K562 (cell line): ENCODE results near the gene CCDC137. TPM values are rescaled to one million over a fixed set of nuclear protein-coding genes. Genes with fewer than 3 reads are reported as not detected.
A peak's percentile ranks its signal among the peaks of the same experiment; 100 is the strongest.

Source experiments
- CBFA2T3 ChIP-seq: fragments of 450-650 bp; IDR thresholded peaks from 2 replicates; pipeline ENCODE4 v1.6.1; 2017
- CHCHD3 ChIP-seq: fragments of 250-450 bp; sonication (Bioruptor Pico); IDR thresholded peaks from 2 replicates; pipeline ENCODE4 v2.1.2; 2022; ENCODE audit warnings: mild to moderate bottlenecking
- HMGN3 ChIP-seq: IDR thresholded peaks from 2 replicates; pipeline ENCODE4 v1.6.1; 2011; ENCODE audit warnings: borderline replicate concordance, low read depth, mild to moderate bottlenecking, mixed read lengths, low read length; ENCODE audit not compliant: insufficient read length; ENCODE audit errors: extremely low read depth
- HNRNPL ChIP-seq: fragments of 200-400 bp; formaldehyde crosslinking; IDR thresholded peaks from 2 replicates; pipeline ENCODE4 v1.6.1; 2017; ENCODE audit warnings: low read depth, mild to moderate bottlenecking, low read length
- JUN ChIP-seq, 2 experiments: sonication (generic) in 1 of 2; formaldehyde crosslinking in 1 of 2; IDR thresholded peaks; 2 replicates each; pipeline versions ENCODE4 v1.6.1 to v1.8.0; 2012 to 2022; ENCODE audit warnings: borderline replicate concordance in 2 of 2, mild to moderate bottlenecking in 2 of 2, improper control_type of control experiment in 1 of 2, low read depth in 1 of 2, low read length in 1 of 2, missing genetic modification reagents in 1 of 2
- LCOR ChIP-seq: sonication (generic); formaldehyde crosslinking; IDR thresholded peaks from 2 replicates; pipeline ENCODE4 v1.8.0; 2022; ENCODE audit warnings: mild to moderate bottlenecking, missing genetic modification reagents
- MCM2 ChIP-seq: fragments of 450-650 bp; IDR thresholded peaks from 2 replicates; pipeline ENCODE4 v1.6.1; 2017; ENCODE audit warnings: low read depth, mild to moderate bottlenecking
- MCM7 ChIP-seq, 2 experiments: fragments of 450-650 bp; IDR thresholded peaks; 2 replicates each; pipeline ENCODE4 v1.6.1; 2016 to 2018
- OTX1 ChIP-seq: fragments of 450-650 bp; formaldehyde crosslinking; IDR thresholded peaks from 2 replicates; pipeline ENCODE4 v1.4.0; 2022; ENCODE audit warnings: mild to moderate bottlenecking
- PHB ChIP-seq: fragments of 250-450 bp; sonication (Bioruptor Pico); IDR thresholded peaks from 2 replicates; pipeline ENCODE4 v1.5.0; 2021
- POU5F1 ChIP-seq: fragments of 150-350 bp; IDR thresholded peaks from 2 replicates; pipeline ENCODE4 v1.6.1; 2014; ENCODE audit warnings: borderline replicate concordance, low read length, low read depth, mild to moderate bottlenecking; ENCODE audit not compliant: partially characterized antibody
- RAD21 ChIP-seq, 2 experiments: fragments of 250-450 bp in 1 of 2; fragments of 450-650 bp in 1 of 2; sonication (Bioruptor Pico) in 1 of 2; formaldehyde crosslinking in 1 of 2; IDR thresholded peaks in 1 of 2; conservative IDR thresholded peaks in 1 of 2; 2 replicates each; pipeline versions ENCODE4 v1.4.0 to v1.8.0; 2020 to 2022; ENCODE audit warnings: mild to moderate bottlenecking in 2 of 2, moderate library complexity in 1 of 2
- SMAD4 ChIP-seq: fragments of 250-450 bp; sonication (Bioruptor Pico); conservative IDR thresholded peaks from 2 replicates; pipeline ENCODE4 v1.8.0; 2021; ENCODE audit warnings: inconsistent platforms, mild to moderate bottlenecking, moderate library complexity
- ZKSCAN8 ChIP-seq: fragments of 200-800 bp; sonication (Bioruptor generic); IDR thresholded peaks from 2 replicates; pipeline ENCODE4 v1.6.1; 2016; ENCODE audit warnings: missing genetic modification characterization, missing compliant biosample characterization
- ZNF282 ChIP-seq: sonication (generic); formaldehyde crosslinking; IDR thresholded peaks from 2 replicates; pipeline ENCODE4 v1.8.1; 2023; ENCODE audit warnings: missing genetic modification reagents
- ZNF316 ChIP-seq: fragments of 450-650 bp; IDR thresholded peaks from 2 replicates; pipeline ENCODE4 v1.6.1; 2016
- ZNF324 ChIP-seq: fragments of 250-450 bp; sonication (Bioruptor Pico); IDR thresholded peaks from 2 replicates; pipeline ENCODE4 v1.4.0; 2020; ENCODE audit warnings: mild to moderate bottlenecking
- ZNF347 ChIP-seq: fragments of 450-650 bp; formaldehyde crosslinking; IDR thresholded peaks from 2 replicates; pipeline ENCODE4 v1.4.0; 2020; ENCODE audit warnings: low read depth, mild to moderate bottlenecking, moderate library complexity
- ZNF561 ChIP-seq: fragments of 450-650 bp; formaldehyde crosslinking; conservative IDR thresholded peaks from 2 replicates; pipeline ENCODE4 v1.4.0; 2020; ENCODE audit warnings: mild to moderate bottlenecking, moderate library complexity
- ZNF668 ChIP-seq: fragments of 250-450 bp; sonication (Bioruptor Pico); IDR thresholded peaks from 2 replicates; pipeline ENCODE4 v1.8.0; 2022; ENCODE audit warnings: mild to moderate bottlenecking, inconsistent platforms
- polyA plus RNA-seq, 8 experiments: library from polyadenylated mRNA; depleted of rRNA in 4 of 8; stranded (reverse) in 5 of 8; unstranded in 3 of 8; fragments of >200 nt; fragmentation: Nextera tagmentation in 2 of 8; fragmentation: Illumina TruSeq in 1 of 8; extraction: Ambion mirVana in 2 of 8; extraction: Trizol in 1 of 8; gene quantifications; 2 replicates each; pipeline versions ENCODE4 v1.2.1 to v1.2.3, GENCODE V29; 2011 to 2014; ENCODE audit warnings: inconsistent platforms in 1 of 8, missing spikeins in 1 of 8
- total RNA-seq, 7 experiments: library from RNA; depleted of rRNA in 6 of 7; stranded (reverse); fragments of >200 nt in 6 of 7; fragmentation: Illumina TruSeq in 2 of 7; extraction: Trizol in 2 of 7; gene quantifications; 2 replicates each; pipeline versions ENCODE4 v1.2.1 to v1.2.3, GENCODE V29; 2011 to 2021; ENCODE audit warnings: low replicate concordance in 1 of 7
- TF ChIP-seq, protein P1 (sequence below): fragments of 250-450 bp; sonication (Bioruptor Pico); IDR thresholded peaks from 2 replicates; pipeline ENCODE4 v1.5.0; 2022; ENCODE audit warnings: mild to moderate bottlenecking
- TF ChIP-seq, protein P2 (sequence below): fragments of 150-350 bp; IDR thresholded peaks from 2 replicates; pipeline ENCODE4 v1.6.1; 2014; ENCODE audit warnings: low read depth, mild to moderate bottlenecking, low read length, borderline replicate concordance
- TF ChIP-seq, protein P3 (sequence below): fragments of 450-650 bp; formaldehyde crosslinking; IDR thresholded peaks from 2 replicates; pipeline ENCODE4 v1.4.0; 2020; ENCODE audit warnings: mild to moderate bottlenecking, moderate library complexity

Gene CCDC137
- total and polyA plus RNA-seq, 9 of the 15 experiments (the other 6 are each of a cell fraction or from before 2014, with no cell fraction given): 2.3 to 68.1 (median 38.3) TPM

DNA sequence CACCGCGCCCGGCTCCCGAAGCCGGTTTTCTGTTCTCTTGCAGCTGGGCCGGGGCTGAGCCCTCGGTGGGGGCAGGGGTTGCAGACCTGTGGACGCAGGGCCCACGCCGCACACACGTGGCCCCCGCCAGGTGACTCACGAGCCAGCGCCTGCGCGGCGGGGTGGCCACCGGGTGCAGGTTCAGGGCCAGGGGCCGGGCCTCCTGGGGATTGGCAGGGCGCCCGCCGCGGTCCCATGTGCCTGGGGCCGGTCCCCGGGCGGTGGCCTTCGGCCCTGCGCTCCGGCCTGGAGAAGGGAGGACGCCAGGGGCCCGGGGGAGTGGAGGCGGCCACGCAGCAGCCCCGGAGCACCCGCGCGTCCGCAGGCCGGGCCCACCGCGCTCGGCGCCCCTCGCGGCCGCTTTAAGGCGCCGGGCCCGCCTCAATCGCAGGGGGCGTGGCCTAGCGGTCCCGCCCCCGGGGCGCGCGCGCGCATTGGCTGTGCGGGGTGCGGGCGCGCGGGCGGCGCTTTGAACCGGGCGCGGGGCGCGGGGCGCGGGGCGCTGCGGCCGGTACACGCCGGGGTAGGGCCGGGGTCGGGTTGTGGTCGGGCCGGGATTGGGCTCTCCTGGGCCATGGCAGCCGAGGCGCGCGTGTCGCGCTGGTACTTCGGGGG lies 45.4 kb downstream of the CCDC137 start, which contains the start of gene SLC25A10 (continued):
- TF ChIP-seq ZNF282 (CRISPR knock-in tag) (peak; percentile 47; the same call in 1 of the 2 replicates), JUN (IDR thresholded peaks at IDR 0.05; ENCODE audit: borderline replicate concordance, low read depth, low read length) (peak; percentile 67), JUN (CRISPR knock-in tag; IDR thresholded peaks at IDR 0.05; ENCODE audit: borderline replicate concordance) (0 out of 2 replicates have a peak, but pooled peaks have one; percentile 63), HNRNPL (peak; percentile 56; the same call in 1 of the 2 replicates), RAD21 (CRISPR knock-in tag; conservative IDR thresholded peaks at IDR 0.05 in 1 of 2, IDR thresholded peaks at IDR 0.05 in 1 of 2) (no peak), SMAD4 (CRISPR knock-in tag) (no peak), CBFA2T3 (peak; percentile 34), MCM2 (no peak), LCOR (no peak), CHCHD3 (no peak), PHB (CRISPR knock-in tag) (no peak), ZNF316 (no peak), ZNF347 (CRISPR knock-in tag) (no peak), ZNF561 (CRISPR knock-in tag) (no peak), HMGN3 (peak; percentile 89), ZKSCAN8 (no peak), MCM7 (IDR thresholded peaks at IDR 0.05) (no peak), OTX1 (no peak), ZNF324 (CRISPR knock-in tag) (no peak), POU5F1 (no peak), ZNF668 (CRISPR knock-in tag) (no peak)
- TF ChIP-seq, protein P1, sequence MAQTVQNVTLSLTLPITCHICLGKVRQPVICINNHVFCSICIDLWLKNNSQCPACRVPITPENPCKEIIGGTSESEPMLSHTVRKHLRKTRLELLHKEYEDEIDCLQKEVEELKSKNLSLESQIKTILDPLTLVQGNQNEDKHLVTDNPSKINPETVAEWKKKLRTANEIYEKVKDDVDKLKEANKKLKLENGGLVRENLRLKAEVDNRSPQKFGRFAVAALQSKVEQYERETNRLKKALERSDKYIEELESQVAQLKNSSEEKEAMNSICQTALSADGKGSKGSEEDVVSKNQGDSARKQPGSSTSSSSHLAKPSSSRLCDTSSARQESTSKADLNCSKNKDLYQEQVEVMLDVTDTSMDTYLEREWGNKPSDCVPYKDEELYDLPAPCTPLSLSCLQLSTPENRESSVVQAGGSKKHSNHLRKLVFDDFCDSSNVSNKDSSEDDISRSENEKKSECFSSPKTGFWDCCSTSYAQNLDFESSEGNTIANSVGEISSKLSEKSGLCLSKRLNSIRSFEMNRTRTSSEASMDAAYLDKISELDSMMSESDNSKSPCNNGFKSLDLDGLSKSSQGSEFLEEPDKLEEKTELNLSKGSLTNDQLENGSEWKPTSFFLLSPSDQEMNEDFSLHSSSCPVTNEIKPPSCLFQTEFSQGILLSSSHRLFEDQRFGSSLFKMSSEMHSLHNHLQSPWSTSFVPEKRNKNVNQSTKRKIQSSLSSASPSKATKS (CRISPR knock-in tag): no peak
- TF ChIP-seq, protein P2, sequence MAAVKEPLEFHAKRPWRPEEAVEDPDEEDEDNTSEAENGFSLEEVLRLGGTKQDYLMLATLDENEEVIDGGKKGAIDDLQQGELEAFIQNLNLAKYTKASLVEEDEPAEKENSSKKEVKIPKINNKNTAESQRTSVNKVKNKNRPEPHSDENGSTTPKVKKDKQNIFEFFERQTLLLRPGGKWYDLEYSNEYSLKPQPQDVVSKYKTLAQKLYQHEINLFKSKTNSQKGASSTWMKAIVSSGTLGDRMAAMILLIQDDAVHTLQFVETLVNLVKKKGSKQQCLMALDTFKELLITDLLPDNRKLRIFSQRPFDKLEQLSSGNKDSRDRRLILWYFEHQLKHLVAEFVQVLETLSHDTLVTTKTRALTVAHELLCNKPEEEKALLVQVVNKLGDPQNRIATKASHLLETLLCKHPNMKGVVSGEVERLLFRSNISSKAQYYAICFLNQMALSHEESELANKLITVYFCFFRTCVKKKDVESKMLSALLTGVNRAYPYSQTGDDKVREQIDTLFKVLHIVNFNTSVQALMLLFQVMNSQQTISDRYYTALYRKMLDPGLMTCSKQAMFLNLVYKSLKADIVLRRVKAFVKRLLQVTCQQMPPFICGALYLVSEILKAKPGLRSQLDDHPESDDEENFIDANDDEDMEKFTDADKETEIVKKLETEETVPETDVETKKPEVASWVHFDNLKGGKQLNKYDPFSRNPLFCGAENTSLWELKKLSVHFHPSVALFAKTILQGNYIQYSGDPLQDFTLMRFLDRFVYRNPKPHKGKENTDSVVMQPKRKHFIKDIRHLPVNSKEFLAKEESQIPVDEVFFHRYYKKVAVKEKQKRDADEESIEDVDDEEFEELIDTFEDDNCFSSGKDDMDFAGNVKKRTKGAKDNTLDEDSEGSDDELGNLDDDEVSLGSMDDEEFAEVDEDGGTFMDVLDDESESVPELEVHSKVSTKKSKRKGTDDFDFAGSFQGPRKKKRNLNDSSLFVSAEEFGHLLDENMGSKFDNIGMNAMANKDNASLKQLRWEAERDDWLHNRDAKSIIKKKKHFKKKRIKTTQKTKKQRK: no peak
- TF ChIP-seq, protein P3, sequence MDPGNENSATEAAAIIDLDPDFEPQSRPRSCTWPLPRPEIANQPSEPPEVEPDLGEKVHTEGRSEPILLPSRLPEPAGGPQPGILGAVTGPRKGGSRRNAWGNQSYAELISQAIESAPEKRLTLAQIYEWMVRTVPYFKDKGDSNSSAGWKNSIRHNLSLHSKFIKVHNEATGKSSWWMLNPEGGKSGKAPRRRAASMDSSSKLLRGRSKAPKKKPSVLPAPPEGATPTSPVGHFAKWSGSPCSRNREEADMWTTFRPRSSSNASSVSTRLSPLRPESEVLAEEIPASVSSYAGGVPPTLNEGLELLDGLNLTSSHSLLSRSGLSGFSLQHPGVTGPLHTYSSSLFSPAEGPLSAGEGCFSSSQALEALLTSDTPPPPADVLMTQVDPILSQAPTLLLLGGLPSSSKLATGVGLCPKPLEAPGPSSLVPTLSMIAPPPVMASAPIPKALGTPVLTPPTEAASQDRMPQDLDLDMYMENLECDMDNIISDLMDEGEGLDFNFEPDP (CRISPR knock-in tag): no peak
